ENCODE results near the gene KCTD5.
"Not testable (repeated sequence)": the region's sequence is repeated elsewhere in the genome, so short reads cannot be mapped to it uniquely, and the experiment has no call there.

DNA sequence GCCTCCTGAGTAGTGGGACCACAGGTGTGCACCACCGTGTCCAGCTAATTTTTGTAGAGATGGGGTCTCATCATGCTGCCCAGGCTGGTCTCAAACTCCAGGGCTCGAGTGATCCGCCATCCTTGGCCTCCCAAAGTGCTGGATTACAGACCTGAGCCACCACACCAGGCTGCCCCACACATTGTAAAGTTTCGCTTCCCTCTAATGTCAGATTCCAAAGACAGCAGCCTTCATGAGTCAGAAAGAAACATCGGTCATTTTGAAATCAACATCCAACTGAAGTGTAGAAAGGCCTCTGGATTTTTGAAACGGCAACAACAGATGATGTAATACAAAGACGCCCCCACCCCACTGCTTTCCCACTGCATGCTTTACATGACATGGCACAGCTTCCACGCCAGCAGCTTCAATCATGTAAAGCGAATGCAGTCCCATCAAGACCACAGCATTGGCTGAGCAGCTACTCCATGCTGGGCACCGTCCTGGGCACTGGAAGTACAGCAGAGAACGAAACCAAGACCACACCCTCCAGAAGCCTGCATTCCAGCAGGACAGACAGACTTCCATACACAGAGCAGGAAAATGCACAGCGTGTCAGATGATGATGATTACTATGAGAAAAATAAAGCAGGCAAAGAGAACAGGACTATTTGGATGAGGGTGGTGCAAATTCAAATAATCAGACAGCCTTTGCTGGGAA lies 37.4 kb upstream of the KCTD5 start:
- TF ChIP-seq POLR2A (IDR thresholded peaks at IDR 0.05): not testable (repeated sequence)
- TF ChIP-seq, protein P1, sequence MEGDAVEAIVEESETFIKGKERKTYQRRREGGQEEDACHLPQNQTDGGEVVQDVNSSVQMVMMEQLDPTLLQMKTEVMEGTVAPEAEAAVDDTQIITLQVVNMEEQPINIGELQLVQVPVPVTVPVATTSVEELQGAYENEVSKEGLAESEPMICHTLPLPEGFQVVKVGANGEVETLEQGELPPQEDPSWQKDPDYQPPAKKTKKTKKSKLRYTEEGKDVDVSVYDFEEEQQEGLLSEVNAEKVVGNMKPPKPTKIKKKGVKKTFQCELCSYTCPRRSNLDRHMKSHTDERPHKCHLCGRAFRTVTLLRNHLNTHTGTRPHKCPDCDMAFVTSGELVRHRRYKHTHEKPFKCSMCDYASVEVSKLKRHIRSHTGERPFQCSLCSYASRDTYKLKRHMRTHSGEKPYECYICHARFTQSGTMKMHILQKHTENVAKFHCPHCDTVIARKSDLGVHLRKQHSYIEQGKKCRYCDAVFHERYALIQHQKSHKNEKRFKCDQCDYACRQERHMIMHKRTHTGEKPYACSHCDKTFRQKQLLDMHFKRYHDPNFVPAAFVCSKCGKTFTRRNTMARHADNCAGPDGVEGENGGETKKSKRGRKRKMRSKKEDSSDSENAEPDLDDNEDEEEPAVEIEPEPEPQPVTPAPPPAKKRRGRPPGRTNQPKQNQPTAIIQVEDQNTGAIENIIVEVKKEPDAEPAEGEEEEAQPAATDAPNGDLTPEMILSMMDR (IDR thresholded peaks at IDR 0.05): not testable (repeated sequence)
